ENCODE measurements around the gene TANC1.

Gene TANC1

DNA sequence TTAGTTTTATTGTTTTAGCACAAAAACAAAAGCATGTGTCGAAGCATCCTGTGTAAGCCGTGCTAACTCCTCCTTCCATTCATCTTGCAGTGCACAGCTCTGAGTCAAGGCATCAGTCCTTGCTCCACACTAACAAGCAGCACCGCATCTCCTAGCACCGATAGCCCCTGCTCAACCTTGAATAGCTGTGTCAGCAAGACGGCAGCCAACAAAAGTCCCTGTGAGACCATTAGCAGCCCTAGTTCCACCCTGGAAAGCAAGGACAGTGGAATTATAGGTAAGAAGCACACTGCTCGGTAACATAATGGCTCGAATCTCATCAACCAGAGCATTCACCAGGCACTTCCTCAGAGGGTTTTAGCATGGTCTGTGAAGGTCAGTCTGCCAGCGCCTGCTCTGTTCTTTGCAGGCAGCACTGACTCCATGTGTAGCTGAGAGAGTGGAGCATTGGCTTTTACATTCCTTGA lies 181.9 kb downstream of the TANC1 start:
- peaks cover 5% of the 10 kb centered on the region for H3K4me1 ChIP-seq (ENCODE audit: control insufficient read depth, insufficient read depth, low read length)
- H3K4me3 ChIP-seq (ENCODE audit: low read length) = no peak overlapping the region
- no peaks in the 10 kb centered on the region for H3K36me3 ChIP-seq (ENCODE audit: control insufficient read depth, insufficient read depth, low read length)
- H3K27me3 ChIP-seq (ENCODE audit: control insufficient read depth, insufficient read depth, low read length) = no peaks in the 10 kb centered on the region
- H3K9ac ChIP-seq (ENCODE audit: low read length) = no peak overlapping the region
- H3K27ac ChIP-seq (ENCODE audit: low read depth, low read length) = peak overlapping the region; percentile 11

GRCh38 chr2:159151198-159152127 lies 183.0 kb downstream of the TANC1 start:
- Histone ChIP-seq H3K36me3 (ENCODE audit: control insufficient read depth, insufficient read depth, low read length) (no peaks in the 10 kb centered on the region), H3K4me1 (ENCODE audit: control insufficient read depth, insufficient read depth, low read length) (peaks cover 7% of the 10 kb centered on the region), H3K4me3 (ENCODE audit: low read length) (no peak overlapping the region), H3K27me3 (ENCODE audit: control insufficient read depth, insufficient read depth, low read length) (no peaks in the 10 kb centered on the region), H3K27ac (ENCODE audit: low read depth, low read length) (no peak overlapping the region), H3K9ac (ENCODE audit: low read length) (no peak overlapping the region)

- no peaks in the 10 kb centered on the region for H3K36me3 ChIP-seq (ENCODE audit: control insufficient read depth, insufficient read depth, low read length)
- no peak overlapping the region for H3K27ac ChIP-seq (ENCODE audit: low read depth, low read length)
- H3K4me3 ChIP-seq (ENCODE audit: low read length) = no peak overlapping the region
- no peak overlapping the region for H3K9ac ChIP-seq (ENCODE audit: low read length)
- peaks cover 7% of the 10 kb centered on the region for H3K4me1 ChIP-seq (ENCODE audit: control insufficient read depth, insufficient read depth, low read length)
- H3K27me3 ChIP-seq (ENCODE audit: control insufficient read depth, insufficient read depth, low read length) = no peaks in the 10 kb centered on the region
Measured at GRCh38 chr2:159152128-159152778, 183.8 kb downstream of the TANC1 start.

DNA sequence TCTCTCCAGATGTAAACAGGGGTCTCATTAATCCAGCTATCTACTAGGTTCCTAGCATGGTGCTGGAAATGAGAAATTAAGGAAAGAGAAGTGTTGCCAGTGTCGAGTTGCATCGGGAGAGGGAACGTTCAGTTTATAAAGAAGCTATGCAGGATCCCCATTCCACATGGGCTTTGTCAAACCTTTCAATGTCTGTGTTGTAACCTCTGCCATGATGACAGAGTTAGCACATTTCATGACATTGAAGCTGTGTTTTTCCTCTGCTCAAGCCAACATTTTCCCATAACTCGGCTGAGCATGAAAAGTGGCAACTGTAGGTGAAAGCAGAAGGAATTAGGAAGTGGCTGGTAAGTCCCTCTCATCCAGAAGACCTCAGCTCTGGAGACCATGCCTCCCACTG lies 184.6 kb downstream of the TANC1 start:
- Histone ChIP-seq H3K9ac (ENCODE audit: low read length) (no peak overlapping the region), H3K27ac (ENCODE audit: low read depth, low read length) (no peak overlapping the region), H3K4me1 (ENCODE audit: control insufficient read depth, insufficient read depth, low read length) (peaks cover 7% of the 10 kb centered on the region), H3K36me3 (ENCODE audit: control insufficient read depth, insufficient read depth, low read length) (no peaks in the 10 kb centered on the region), H3K27me3 (ENCODE audit: control insufficient read depth, insufficient read depth, low read length) (no peaks in the 10 kb centered on the region), H3K4me3 (ENCODE audit: low read length) (no peak overlapping the region)

DNA sequence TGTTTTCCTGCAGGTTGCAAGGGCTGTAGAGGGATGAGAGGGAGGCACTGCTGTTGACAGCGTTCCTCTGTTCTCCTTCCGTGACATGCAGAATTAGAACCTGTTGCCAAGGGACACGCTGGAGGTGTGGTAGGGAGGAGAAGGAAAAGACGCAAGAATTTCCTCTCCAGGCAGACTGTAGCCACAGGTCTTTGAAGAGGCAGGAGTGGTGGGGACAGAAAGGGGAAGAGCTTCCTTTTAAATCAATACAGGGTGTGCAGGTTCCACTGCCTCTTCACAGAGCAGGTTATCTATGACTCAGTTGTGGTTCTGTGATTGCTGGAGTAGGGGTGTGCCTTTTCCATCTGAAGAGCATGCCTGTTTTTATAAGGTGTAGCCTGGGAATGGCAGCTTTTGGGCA lies 185.0 kb downstream of the TANC1 start:
- no peak overlapping the region for H3K9ac ChIP-seq (ENCODE audit: low read length)
- no peaks in the 10 kb centered on the region for H3K27me3 ChIP-seq (ENCODE audit: control insufficient read depth, insufficient read depth, low read length)
- no peak overlapping the region for H3K4me3 ChIP-seq (ENCODE audit: low read length)
- no peak overlapping the region for H3K27ac ChIP-seq (ENCODE audit: low read depth, low read length)
- no peaks in the 10 kb centered on the region for H3K36me3 ChIP-seq (ENCODE audit: control insufficient read depth, insufficient read depth, low read length)
- peaks cover 7% of the 10 kb centered on the region for H3K4me1 ChIP-seq (ENCODE audit: control insufficient read depth, insufficient read depth, low read length)

GRCh38 chr2:159153951-159154350 lies 185.5 kb downstream of the TANC1 start:
- peaks cover 2% of the 10 kb centered on the region for H3K36me3 ChIP-seq (ENCODE audit: control insufficient read depth, insufficient read depth, low read length)
- no peaks in the 10 kb centered on the region for H3K27me3 ChIP-seq (ENCODE audit: control insufficient read depth, insufficient read depth, low read length)
- no peak overlapping the region for H3K27ac ChIP-seq (ENCODE audit: low read depth, low read length)
- no peak overlapping the region for H3K9ac ChIP-seq (ENCODE audit: low read length)
- no peak overlapping the region for H3K4me3 ChIP-seq (ENCODE audit: low read length)
- H3K4me1 ChIP-seq (ENCODE audit: control insufficient read depth, insufficient read depth, low read length) = peaks cover 7% of the 10 kb centered on the region

GRCh38 chr2:159154366-159154765 lies 185.9 kb downstream of the TANC1 start:
- Histone ChIP-seq H3K9ac (ENCODE audit: low read length) (no peak overlapping the region), H3K4me1 (ENCODE audit: control insufficient read depth, insufficient read depth, low read length) (peaks cover 7% of the 10 kb centered on the region), H3K27ac (ENCODE audit: low read depth, low read length) (no peak overlapping the region), H3K4me3 (ENCODE audit: low read length) (no peak overlapping the region), H3K36me3 (ENCODE audit: control insufficient read depth, insufficient read depth, low read length) (peaks cover 2% of the 10 kb centered on the region), H3K27me3 (ENCODE audit: control insufficient read depth, insufficient read depth, low read length) (no peaks in the 10 kb centered on the region)

DNA sequence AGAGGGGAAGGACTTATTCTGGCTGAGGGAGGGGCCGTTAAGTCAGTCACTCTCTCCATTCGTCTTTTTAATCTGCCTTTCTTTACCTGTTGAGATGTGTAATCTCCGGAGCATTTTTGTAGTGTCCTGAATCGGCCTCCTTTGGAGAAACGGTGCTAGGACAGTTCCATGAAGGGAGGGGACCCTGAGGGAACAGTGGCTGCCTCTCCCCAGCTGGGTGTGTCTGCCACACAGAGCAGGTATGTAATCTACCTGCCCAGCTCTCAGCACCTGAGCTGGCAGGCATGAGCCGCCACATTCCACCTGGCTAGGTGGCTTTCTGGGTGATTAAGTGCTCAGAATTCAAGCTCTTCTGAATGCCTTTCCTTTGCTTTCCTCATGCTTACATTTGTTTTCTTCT lies 186.9 kb downstream of the TANC1 start:
- Histone ChIP-seq H3K27ac (ENCODE audit: low read depth, low read length) (no peak overlapping the region), H3K4me1 (ENCODE audit: control insufficient read depth, insufficient read depth, low read length) (peaks cover 7% of the 10 kb centered on the region), H3K36me3 (ENCODE audit: control insufficient read depth, insufficient read depth, low read length) (peaks cover 2% of the 10 kb centered on the region), H3K4me3 (ENCODE audit: low read length) (no peak overlapping the region), H3K27me3 (ENCODE audit: control insufficient read depth, insufficient read depth, low read length) (no peaks in the 10 kb centered on the region), H3K9ac (ENCODE audit: low read length) (no peak overlapping the region)

- Histone ChIP-seq H3K9ac (ENCODE audit: low read length) (no peak overlapping the region), H3K4me3 (ENCODE audit: low read length) (no peak overlapping the region), H3K27ac (ENCODE audit: low read depth, low read length) (no peak overlapping the region), H3K27me3 (ENCODE audit: control insufficient read depth, insufficient read depth, low read length) (no peaks in the 10 kb centered on the region), H3K36me3 (ENCODE audit: control insufficient read depth, insufficient read depth, low read length) (peaks cover 2% of the 10 kb centered on the region), H3K4me1 (ENCODE audit: control insufficient read depth, insufficient read depth, low read length) (peaks cover 5% of the 10 kb centered on the region)
Measured at GRCh38 chr2:159155791-159156190, 187.4 kb downstream of the TANC1 start.

- H3K27me3 ChIP-seq (ENCODE audit: control insufficient read depth, insufficient read depth, low read length) = no peaks in the 10 kb centered on the region
- H3K9ac ChIP-seq (ENCODE audit: low read length) = no peak overlapping the region
- H3K4me3 ChIP-seq (ENCODE audit: low read length) = no peak overlapping the region
- H3K36me3 ChIP-seq (ENCODE audit: control insufficient read depth, insufficient read depth, low read length) = peaks cover 2% of the 10 kb centered on the region
- H3K4me1 ChIP-seq (ENCODE audit: control insufficient read depth, insufficient read depth, low read length) = peaks cover 2% of the 10 kb centered on the region
- H3K27ac ChIP-seq (ENCODE audit: low read depth, low read length) = no peak overlapping the region
Measured at GRCh38 chr2:159156834-159157233, 188.4 kb downstream of the TANC1 start.

DNA sequence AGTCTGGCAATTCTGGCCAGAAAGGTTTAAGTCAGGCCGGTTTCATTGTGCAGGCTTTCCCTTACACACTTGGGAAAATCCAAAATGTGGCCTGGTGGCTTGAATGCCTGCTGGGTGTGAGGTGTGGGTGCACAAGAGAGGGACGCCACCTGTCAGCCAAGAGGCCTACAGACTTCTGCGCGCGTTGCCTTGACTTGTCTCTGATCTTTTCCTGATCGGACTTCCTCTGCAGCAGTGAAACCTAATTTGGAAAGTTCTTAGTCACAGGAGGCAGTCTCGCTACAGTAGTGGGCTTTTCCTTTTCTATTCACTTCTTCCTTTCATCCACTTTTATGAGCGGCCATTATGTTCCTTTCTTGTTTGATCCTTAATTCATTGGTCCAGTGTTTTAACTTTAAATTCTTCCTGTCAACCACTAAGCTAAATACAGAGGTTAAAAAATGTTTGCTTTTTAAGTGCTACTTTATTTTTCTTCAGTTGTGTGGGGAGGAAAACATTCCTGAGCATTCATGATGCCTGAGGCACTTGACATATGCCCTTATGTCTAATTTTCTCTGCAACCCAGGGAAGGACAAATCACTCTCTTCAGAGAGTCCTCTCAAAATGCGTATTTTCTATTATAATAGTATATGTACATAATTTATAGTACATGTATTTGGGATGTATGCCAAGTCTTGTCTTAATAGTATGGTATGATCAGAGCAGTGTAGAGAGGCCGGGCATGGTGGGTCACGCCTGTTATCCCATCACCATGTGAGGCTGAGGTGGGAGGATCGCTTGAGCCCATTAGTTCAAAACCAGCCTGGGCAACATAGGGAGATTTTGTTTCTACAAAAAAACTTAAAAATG lies 189.1 kb downstream of the TANC1 start:
- peaks cover 2% of the 10 kb centered on the region for H3K4me1 ChIP-seq (ENCODE audit: control insufficient read depth, insufficient read depth, low read length)
- no peak overlapping the region for H3K27ac ChIP-seq (ENCODE audit: low read depth, low read length)
- H3K9ac ChIP-seq (ENCODE audit: low read length) = no peak overlapping the region

GRCh38 chr2:159160412-159160811 lies 192.0 kb downstream of the TANC1 start:
- Histone ChIP-seq H3K4me3 (ENCODE audit: low read length) (no peak overlapping the region), H3K27ac (ENCODE audit: low read depth, low read length) (no peak overlapping the region), H3K27me3 (ENCODE audit: control insufficient read depth, insufficient read depth, low read length) (no peaks in the 10 kb centered on the region)

More for the DNA sequence above, 189.1 kb downstream of the TANC1 start:
- Histone ChIP-seq H3K36me3 (ENCODE audit: control insufficient read depth, insufficient read depth, low read length) (peaks cover 2% of the 10 kb centered on the region), H3K27me3 (ENCODE audit: control insufficient read depth, insufficient read depth, low read length) (no peaks in the 10 kb centered on the region), H3K4me3 (ENCODE audit: low read length) (no peak overlapping the region)

More at GRCh38 chr2:159160412-159160811, 192.0 kb downstream of the TANC1 start:
- Histone ChIP-seq H3K36me3 (ENCODE audit: control insufficient read depth, insufficient read depth, low read length) (peaks cover 2% of the 10 kb centered on the region), H3K9ac (ENCODE audit: low read length) (no peak overlapping the region), H3K4me1 (ENCODE audit: control insufficient read depth, insufficient read depth, low read length) (peaks cover 1% of the 10 kb centered on the region)
